ENCODE results near the gene SPIB.

- no peak for TF ChIP-seq CTCF (IDR thresholded peaks at IDR 0.05; ENCODE audit: low read depth, low read length, poor library complexity, severe bottlenecking)
- no peak for TF ChIP-seq EZH2phosphoT487 (IDR thresholded peaks at IDR 0.05; ENCODE audit: borderline replicate concordance, low read length)
Observed at GRCh38 chr19:50387176-50387867, 31.4 kb upstream of the SPIB start.
